Measurements from ENCODE around the gene MFAP4. TPM values are rescaled to one million over a fixed set of nuclear protein-coding genes. Genes with fewer than 3 reads are reported as not detected.

MFAP4 gene
- total RNA-seq, 1 donor from 2014 or later, result 0.93 TPM

DNA sequence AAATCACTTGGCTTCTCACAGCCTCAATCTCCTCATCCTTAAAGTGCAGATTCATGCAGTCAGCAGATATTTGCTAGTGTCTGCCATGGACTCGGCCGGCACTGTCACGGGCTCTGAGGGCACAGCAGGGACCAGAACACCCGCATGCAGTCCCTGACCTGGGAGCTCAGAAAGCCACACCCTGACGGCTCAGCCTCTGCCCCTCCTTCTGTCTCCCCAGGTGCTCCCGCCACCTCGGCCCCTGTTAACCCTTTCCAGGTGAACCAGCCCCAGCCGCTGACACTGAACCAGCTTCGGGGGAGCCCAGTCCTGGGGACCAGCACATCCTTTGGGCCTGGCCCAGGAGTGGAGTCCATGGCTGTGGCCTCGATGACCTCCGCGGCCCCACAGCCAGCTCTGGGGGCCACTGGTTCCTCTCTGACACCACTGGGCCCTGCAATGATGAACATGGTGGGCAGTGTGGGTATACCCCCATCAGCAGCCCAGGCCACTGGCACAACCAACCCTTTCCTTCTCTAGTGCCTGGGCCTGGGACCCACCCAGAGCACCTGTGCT, 53.2 kb downstream of the MFAP4 start:
- no peaks in the 10 kb centered on the region for H4K20me1 ChIP-seq (ENCODE audit: insufficient read depth, low read length)
- Mint-ChIP-seq H3K4me1 (ENCODE audit: low read depth, unreplicated experiment) (peaks cover 34% of the 10 kb centered on the region), H3K36me3 (ENCODE audit: low read depth, unreplicated experiment) (peaks cover 5% of the 10 kb centered on the region), H3K4me3 (ENCODE audit: unreplicated experiment) (no peak overlapping the region), H3K27ac (ENCODE audit: unreplicated experiment) (no peak overlapping the region), H3K9me3 (ENCODE audit: unreplicated experiment) (no peaks in the 10 kb centered on the region), H3K27me3 (ENCODE audit: low read depth, unreplicated experiment) (no peaks in the 10 kb centered on the region)
- FAIRE-seq, result no peak
- no peaks in the 10 kb centered on the region for H3K27me3 ChIP-seq (ENCODE audit: insufficient read depth, low read length)
- H3K27ac ChIP-seq (ENCODE audit: low read depth, low read length), result no peak overlapping the region
- H3K9me3 ChIP-seq (ENCODE audit: insufficient read depth, low read depth, low read length), result no peaks in the 10 kb centered on the region
- H3K4me3 ChIP-seq (ENCODE audit: insufficient read depth, low read depth, low read length), result no peak overlapping the region
- no peak overlapping the region for H3K9ac ChIP-seq (ENCODE audit: low read length)
- no peaks in the 10 kb centered on the region for H3K79me2 ChIP-seq (ENCODE audit: insufficient read depth, low read length)
- H3K36me3 ChIP-seq (ENCODE audit: insufficient read depth, low read length), result no peaks in the 10 kb centered on the region
- TF ChIP-seq, protein P1, sequence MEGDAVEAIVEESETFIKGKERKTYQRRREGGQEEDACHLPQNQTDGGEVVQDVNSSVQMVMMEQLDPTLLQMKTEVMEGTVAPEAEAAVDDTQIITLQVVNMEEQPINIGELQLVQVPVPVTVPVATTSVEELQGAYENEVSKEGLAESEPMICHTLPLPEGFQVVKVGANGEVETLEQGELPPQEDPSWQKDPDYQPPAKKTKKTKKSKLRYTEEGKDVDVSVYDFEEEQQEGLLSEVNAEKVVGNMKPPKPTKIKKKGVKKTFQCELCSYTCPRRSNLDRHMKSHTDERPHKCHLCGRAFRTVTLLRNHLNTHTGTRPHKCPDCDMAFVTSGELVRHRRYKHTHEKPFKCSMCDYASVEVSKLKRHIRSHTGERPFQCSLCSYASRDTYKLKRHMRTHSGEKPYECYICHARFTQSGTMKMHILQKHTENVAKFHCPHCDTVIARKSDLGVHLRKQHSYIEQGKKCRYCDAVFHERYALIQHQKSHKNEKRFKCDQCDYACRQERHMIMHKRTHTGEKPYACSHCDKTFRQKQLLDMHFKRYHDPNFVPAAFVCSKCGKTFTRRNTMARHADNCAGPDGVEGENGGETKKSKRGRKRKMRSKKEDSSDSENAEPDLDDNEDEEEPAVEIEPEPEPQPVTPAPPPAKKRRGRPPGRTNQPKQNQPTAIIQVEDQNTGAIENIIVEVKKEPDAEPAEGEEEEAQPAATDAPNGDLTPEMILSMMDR (IDR thresholded peaks at IDR 0.05; ENCODE audit: insufficient read depth, low read depth, low read length), result no peak
- no peak for TF ChIP-seq EZH2 (IDR thresholded peaks at IDR 0.05; ENCODE audit: insufficient read depth, low read length)
- peaks cover 21% of the 10 kb centered on the region for H3K4me1 ChIP-seq (ENCODE audit: insufficient read depth, low read length)
- H3K4me2 ChIP-seq (ENCODE audit: low read length), result no peak overlapping the region
- H2AFZ ChIP-seq (ENCODE audit: low read depth, low read length), result no peak overlapping the region
- no peak for DNase-seq (ENCODE audit: low read depth)

Small RNA genes lying within 50 kb of the gene (microRNA-seq; reads per million reads assigned to microRNA genes)
- gene MIR1180, result 2,924 reads per million, percentile 89 among the genes with 10 or more reads in this experiment

Other genes with a start within 250 kb of the MFAP4 start
- 40.5 and 48.7 TPM in 2 replicates for gene EPN2, start 149.8 kb downstream of the MFAP4 start, total RNA-seq
- gene B9D1, start 24.5 kb downstream of the MFAP4 start, total RNA-seq, result 10.2 and 10.9 TPM in 2 replicates
- gene MAPK7, start 8.7 kb downstream of the MFAP4 start, total RNA-seq, result 25.1 and 34.3 TPM in 2 replicates
- 0.36 and 0.96 TPM in 2 replicates for gene RNF112, start 24.0 kb upstream of the MFAP4 start, total RNA-seq
- 0.17 and 0.75 TPM in 2 replicates for gene SLC47A1, start 146.7 kb upstream of the MFAP4 start, total RNA-seq

Data from astrocyte (in vitro differentiated cells and primary cell).